HG02610 (cell line): ENCODE data around the gene FAM209B.
"Not testable (repeated sequence)": the region's sequence is repeated elsewhere in the genome, so short reads cannot be mapped to it uniquely, and the experiment has no call there.

Experiments
- ATAC-seq: cut with Tn5 transposase; IDR thresholded peaks from one replicate; pipeline ENCODE4 v1.9.1; 2021; ENCODE audit warnings: mild to moderate bottlenecking, moderate library complexity; ENCODE audit not compliant: unreplicated experiment

FAM209B gene, protein sequence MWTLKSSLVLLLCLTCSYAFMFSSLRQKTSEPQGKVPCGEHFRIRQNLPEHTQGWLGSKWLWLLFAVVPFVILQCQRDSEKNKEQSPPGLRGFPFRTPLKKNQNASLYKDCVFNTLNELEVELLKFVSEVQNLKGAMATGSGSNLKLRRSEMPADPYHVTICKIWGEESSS

DNA sequence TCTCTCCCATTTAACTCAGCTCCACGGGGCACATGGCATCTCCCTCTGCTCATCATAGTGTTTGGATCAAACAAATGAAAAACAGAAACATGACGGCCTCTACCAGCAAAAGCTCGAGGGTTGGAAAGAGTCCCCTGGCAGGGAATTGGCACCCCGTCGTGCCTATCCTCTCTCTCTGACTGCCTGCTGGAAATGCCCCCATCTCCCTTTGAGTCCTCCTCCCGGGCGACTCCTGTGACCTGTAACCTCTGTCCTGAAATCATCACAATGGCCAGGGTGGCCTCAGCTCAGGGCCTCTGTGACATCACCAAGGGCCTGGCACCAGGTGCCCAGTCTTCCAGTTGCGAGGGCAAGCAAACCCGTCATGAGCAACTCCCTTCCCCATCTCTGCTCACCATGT lies at the start of gene FAM209B:
Gene FAM209B (plus strand): TSS at position 301 of the 400 bp plus-strand sequence. CDS start 96 bp downstream, at position 397.
- not testable (repeated sequence) for ATAC-seq

DNA sequence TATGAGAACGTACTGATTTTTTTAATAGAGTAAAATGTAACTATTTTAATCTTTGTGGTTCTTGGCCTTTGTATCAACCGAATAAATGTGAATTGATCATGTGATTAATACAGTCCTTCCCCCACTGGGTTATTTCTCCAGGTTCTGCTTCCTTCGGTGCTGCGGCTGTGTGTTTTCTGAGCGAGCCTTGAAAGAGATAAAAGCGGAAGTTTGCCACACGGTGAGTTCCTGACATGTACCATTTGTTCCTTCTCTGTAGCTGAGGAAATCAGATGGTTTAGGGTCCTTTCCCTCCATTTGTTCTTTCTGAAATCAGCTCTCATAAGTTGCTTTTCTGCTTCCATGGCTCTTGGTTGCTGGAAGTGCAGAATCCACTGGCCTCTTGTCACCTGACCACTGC lies 49.1 kb upstream of the FAM209B start:
- peak; percentile 40 for ATAC-seq

DNA sequence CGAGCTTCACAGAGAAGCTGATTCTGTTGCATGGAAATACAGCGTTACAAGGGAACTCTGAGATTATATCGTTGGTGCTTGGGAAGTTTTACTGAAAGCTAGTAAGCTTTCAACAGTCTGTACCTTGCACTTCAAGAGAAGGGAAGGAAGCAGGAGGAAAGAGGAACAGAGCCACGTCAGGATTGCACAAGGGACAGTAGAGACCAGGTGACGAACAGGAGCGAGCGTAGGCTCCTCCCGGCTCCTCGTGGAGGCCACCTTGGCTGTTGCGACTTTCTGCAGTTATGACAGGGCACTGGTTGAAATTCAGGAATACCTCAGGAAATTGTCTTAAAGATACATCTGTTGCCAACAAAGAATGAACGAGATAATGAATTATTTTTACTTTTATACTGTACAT lies 45.8 kb upstream of the FAM209B start:
- no peak for ATAC-seq

DNA sequence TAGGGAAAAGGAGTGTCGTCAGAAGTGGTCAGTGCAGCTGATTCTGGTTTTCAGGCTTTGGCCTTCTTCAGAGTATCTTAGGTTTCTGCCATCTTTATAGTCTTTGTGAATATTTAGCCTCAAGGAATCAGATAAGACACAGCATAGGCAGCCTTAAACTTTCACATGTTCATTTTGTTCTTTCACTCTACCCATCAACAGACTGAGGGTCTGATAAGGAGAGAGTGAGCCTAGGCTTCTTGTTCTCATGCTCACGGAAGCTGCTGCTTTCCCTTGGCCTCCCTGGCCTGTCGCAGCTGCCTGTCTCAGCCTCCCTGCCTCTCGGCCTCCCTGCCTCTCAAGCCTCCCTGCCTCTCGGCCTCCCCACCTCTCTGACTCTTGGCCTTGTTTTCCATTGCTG lies 44.5 kb upstream of the FAM209B start:
- no peak for ATAC-seq

DNA sequence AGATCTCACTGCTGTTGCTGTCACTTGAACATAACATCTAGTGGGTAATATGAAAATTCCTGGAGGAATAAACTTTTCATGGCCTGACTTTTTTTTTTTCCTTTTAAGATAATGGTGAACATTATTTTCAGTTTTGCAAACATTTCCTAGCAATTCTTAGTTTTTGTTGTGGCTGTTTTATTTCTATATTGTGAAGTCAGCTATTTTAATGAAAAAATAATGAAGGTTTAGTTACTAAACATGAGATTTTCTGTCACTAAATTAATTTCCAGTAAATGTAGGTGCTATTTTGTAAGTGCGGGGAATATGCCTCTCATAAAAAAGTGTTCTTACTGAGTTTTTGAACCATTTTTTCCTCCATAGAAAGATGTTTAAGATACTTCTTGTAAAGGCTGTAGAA lies 31.9 kb upstream of the FAM209B start:
- no peak for ATAC-seq

DNA sequence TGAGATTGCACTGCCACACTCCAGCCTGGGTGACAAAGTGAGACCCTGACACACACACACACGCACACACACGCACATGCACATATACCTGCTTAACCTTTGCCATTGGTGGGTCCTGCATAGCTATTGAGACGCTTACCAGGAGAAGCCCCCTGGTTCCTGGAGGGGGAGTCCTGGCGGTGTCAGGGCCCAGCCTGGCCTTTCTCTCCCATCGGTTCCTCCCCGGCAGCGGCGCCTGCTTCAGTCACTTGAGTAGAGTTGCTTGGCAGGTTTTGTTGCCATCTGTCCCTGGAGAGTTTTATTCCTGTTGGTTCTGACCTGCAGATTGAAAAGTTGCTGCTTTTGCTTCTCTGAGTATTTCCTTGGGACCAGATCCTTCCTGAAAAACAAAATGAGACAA lies 29.1 kb upstream of the FAM209B start:
- no peak for ATAC-seq

DNA sequence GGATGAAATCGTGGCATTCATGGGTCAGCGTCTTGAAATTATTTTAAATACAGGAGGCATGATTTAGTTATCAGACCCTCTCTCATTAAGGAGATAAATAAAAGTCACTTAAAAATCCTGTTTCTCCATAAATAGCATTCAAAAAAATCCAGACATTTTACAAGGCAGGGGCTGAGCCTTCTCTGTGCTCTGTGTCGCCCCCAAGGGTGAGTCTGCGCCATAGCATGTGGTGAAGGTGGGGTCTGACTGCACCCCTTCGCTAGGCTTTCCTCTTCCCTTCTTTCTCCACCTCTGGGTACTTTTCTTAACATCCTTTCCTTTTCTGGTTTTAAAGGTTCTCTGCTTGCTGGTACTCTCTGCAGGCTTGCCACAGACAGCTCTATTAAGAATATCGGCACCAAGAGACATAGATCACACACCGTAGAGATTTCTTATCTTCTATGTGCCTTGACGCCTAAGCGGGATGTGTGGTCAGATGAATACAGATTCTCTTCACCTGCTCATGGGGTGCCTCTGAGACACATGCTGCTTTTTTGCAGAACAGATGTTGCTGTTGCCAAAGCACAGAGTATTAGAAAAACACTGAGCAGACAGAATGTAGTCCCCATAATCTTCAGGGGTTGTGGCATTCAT lies 28.6 kb upstream of the FAM209B start:
- no peak for ATAC-seq

DNA sequence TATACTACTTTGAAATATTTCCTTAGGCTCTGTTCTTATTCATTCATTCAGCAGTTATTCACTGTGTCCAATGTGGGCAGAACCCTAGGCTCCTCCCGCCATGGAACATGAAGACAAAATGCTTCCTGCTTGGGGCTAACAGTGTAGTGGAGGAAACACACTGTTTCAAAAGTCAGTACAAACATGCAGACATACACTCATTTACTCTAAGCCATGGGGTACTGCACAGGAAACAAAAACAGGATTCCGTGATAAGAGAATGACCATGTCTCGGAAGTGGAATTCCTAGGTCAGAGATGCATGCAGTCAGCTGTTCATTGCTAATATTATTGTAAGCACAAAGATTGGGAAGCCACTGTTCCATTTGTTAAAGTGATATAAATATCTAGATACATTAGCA lies 26.9 kb upstream of the FAM209B start:
- ATAC-seq = no peak

DNA sequence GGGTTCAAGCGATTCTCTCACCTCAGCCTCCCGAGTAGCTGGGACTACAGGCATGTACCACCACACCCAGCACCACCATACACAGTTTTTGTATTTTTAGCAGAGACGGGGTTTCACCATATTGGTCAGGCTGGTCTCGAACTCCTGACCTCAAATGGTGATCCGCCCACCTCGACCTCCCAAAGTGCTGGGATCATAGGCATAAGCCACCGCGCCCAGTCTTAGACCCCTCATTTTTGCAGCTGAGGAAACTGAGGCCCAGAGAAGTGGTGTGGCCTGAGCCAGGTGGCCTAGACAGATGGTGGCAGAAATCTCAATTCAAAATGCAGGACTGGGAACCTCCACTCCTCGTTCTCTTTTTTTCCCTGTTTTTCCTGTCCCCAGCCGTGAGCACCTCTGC lies 21.1 kb upstream of the FAM209B start:
- ATAC-seq = no peak

DNA sequence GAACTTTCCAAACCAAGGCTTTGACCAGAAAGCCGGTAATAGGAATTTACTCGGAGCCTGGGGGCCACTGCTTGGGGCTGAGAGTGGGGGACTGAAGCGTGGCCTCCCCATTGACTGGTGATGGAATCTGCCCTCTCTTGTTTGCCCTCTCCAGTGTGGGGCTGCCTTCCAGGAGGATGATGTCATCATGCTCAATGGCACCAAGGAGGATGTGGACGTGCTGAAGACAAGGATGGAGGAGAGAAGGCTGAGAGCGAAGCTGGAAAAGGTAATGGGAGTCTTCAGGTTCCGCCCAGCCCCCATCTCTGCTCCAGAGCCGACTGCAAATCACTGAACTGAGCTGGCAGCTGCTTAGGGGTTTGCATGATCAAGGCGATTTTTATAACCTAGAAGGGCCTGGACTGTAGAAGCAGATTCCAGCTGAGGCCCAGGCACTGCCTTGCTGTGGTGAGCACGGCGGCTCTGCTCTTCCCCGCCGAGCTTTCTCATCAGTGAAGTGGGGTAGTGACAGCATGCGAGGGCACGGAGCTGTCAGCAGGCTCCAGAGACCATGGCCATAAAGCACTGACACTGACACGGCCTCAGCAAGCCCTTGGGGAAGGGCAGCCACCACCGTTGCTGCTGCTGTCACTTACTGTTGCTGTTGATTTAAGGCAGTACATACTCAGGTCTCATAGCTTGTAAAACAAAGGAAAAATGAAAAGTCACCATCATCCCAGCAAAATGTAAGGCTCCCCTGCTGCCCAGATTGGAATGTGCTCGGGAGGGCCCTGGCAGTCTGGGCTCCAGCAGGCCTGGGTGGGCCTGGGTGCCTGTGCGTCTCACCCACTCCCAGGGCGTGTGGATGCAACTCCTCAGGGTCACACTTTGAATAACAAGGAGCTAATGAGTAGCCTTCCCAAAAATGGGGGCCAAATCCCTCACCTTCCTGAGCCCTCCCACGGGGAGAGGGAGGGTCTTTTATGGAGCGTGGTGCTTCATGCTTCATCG lies 19.6 kb upstream of the FAM209B start:
- ATAC-seq = no peak

DNA sequence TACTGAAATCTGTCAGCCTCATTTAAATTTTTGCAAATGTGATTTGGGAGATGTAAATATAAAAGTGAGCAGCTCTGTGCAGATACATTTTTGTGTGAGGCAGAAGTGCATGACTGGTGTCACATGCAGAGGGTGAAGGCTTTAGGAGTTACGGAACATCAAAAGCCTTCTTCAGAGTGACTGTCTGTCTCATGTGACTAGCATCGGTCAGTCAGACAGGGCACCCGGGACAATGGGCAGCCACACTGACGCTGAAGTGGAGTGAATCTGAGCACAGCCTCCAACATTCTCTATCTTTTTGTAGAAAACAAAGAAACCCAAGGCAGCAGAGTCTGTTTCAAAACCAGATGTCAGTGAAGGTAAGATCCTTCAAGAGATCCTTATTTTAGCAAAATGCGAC lies 16.4 kb upstream of the FAM209B start:
- no peak for ATAC-seq

DNA sequence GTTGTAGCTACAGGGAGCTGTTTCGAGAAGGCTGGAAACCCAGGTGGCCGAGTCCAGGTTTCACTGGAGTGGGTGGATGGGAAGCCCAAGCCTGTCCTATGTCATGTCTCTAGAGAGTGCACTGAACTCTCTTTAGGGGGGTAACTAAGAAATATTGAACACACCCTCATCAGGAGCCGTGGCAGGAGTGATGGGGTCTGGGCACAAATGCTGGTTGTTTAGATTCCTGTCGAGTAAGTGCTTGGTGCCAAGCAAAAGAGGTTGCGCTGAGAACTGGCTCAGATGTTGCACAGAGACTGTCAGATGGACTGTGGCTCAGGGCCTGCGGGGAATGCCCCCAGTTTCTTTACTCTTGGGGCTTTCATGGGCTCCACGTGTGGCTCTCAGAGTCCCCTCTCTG lies 15.8 kb upstream of the FAM209B start:
- no peak for ATAC-seq

DNA sequence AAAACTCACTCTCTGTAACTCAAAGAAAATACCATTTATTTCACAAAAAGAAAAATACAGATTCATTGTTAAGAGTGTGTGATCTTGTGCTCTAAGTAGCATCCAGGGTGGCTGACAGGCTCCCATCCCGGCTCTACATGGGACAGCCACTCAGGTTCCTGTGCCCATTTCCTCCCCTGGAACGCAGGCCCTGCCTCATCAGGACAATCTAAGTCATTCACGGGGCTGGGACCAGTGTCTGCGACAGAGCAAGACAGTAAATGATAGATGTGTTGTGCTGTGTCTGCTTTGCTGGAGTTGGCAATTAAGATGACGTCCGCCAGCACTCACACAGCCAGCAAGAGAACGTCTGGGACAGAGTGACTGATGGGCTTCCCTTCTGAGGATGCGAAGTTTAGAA lies 15.4 kb upstream of the FAM209B start:
- no peak for ATAC-seq

DNA sequence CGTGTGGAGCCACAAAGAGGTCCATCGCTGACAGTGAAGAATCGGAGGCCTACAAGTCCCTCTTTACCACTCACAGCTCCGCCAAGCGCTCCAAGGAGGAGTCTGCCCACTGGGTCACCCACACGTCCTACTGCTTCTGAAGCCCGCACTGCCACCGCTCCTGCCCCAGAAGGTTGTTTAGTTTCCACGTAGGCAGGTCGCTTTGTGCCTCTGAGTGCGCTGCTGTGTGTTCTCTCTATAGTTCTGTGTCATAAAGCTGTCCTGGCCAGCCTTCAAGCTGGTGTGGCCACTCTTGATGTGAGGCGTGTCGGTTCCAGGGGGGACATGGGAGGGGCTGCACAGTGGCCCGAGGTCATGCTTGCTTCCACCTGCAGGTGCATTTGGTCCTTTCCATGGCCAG lies 14.9 kb upstream of the FAM209B start:
- no peak for ATAC-seq

DNA sequence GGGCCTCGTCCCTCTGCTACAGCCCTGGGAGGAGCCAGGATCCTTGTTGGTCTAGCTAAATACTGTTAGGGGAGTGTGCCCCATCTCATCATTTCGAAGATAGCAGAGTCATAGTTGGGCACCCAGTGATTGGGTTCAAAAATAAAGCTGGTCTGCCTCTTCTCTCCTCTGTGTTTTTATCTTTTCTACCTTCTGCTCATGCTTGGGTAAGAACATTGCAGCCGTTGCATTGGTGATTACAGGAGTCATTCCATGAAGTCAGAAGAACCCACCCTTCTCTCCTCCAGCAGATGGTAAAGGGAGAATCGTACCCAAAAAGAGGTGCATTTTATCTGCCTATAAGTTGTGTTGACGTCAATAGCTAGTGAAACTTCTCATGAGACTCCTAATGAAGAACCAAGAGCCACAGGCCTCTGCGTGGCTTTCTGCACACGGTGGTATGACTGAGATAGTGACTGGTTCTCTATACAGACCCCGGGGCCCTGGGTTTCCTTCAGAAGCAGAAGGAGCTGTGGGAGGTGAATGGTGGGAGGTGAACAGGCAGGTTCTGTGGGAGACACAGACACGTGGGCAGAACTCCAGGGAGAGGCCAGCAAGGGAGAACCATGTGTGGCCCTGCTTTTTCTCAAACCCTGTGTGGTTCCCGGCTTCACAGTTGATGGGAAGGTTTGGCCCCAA lies 14.2 kb upstream of the FAM209B start:
- ATAC-seq = no peak

DNA sequence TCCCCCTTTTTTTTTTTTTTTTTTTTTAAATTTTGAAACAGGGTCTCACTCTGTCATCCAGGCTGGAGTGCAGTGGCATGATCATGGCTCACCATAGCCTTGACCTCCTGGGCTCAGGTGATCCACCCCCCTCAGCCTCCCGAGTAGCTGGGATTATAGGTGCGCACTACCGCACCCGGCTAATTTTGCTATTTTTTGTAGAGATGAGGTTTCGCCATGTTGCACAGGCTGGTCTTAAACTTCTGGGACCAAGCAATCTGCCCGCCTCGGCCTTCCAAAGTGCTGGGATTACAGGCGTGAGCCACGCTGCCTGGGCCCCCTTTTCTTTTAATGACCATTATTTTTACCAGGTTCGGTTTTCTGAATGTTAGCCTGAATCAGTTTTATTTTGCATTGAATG lies 13.5 kb upstream of the FAM209B start:
- no peak for ATAC-seq

DNA sequence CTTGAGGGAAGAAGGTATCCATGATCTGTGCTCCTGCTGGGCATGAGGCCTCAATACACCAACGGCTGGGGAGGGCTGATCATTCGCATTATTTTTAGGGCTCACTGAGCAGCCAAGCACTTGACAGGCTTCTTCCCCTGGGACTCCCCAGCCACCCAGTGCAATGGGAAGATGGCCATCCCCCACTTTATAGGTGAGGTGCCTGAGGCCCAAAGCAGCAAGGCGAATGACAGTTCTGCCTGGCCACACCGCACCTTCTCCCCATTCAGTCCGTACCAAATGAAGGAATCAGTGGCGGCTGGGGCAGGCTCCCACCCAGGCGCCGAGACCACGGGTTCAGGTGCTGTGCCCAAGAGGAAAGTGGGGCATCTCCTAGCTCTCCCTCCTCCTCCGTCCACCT lies 12.9 kb upstream of the FAM209B start:
- ATAC-seq = no peak

DNA sequence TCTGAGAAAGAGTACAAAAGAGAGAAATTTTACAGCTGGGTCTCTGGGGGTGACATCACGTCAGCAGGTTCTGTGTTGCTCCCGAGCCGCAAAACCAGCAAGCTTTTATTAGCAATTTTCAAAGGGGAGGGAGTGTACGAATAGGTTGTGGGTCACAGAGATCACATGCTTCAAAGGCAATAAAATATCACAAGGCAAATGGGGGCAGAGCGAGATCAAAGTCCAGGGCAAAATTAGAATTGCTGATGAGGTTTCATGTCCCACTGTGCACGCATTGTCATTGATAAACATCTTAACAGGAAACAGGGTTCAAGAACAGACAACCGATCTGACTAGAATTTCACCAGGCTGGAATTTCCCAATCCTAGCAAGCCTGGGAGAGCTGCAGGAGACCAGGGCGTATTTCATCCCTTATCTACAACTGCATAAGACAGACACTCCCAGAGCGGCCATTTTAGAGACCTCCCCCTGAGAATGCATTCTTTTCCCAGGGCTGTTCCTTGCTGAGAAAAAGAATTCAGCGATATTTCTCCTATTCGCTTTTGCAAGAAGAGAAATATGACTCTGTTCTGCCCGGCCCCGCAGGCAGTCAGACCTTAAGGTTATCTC lies 12.2 kb upstream of the FAM209B start:
- ATAC-seq = not testable (repeated sequence)

DNA sequence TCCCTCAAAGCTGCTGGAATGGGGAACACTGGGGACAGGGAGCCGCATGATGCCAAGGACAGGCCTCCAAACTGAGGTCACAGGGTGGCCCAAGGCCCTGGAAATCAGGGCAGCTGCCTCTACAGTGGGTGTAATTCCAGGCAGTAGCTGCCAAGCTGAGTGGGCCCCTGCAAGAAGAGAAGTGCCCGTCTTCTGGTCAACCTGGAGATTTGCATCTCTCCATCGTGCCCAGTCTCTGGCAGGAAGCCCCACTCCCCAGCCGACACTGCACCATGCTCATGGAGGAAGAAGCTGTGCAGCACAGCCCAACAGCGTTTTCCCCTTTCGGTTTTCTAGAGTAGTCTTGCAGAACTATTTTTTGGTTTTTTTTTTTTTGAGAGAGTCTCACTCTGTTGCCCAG lies 10.7 kb upstream of the FAM209B start:
- ATAC-seq = no peak

DNA sequence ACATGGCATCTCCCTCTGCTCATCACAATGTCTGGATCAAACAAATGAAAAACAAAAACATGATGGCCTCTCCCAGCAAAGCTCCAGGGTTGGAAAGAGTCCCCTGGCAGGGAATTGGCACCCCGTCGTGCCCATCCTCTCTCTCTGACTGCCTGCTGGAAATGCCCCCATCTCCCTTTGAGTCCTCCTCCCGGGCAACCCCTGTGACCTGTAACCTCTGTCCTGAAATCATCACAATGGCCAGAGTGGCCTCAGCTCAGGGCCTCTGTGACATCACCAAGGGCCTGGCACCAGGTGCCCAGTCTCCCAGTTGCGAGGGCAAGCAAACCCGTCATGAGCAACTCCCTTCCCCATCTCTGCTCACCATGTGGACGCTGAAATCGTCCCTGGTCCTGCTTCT lies 8.6 kb upstream of the FAM209B start, which contains the start of gene FAM209A:
Gene FAM209A (plus strand): TSS at position 301 of the 400 bp plus-strand sequence. CDS start 65 bp downstream, at position 366.
- not testable (repeated sequence) for ATAC-seq

DNA sequence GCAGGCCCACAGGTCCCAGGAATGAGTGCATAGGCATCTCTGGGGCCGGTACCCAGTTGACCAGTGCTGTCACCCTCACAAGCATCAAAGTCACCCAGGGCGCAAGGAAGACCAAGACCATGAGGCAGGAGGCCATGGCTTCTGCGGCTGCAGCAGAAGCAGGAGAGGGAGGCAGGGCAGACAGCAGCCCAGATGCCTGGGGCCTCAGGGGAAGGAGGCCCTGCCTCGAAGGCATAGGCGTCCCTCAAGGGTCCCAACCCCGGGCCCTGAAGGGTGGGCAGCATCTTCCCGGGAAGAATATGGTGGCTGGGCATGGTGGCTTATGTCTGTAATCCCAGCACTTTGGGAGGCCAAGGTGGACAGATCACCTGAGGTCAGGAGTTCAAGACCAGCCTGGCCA lies 5.5 kb upstream of the FAM209B start:
- ATAC-seq = no peak
